Activated gamma-delta T cell treated with anti-CD3 and anti-CD28 coated beads, Interleukin-2, amount 50 U/mL, for 16 hours (primary cell): ENCODE data around the gene SMARCC2.
"Not testable (repeated sequence)": the region's sequence is repeated elsewhere in the genome, so short reads cannot be mapped to it uniquely, and the experiment has no call there.

Experiments
- DNase-seq: peaks from one replicate; pipeline ENCODE4 v3.0.0-alpha.2; 2020; ENCODE audit warnings: low read depth

SMARCC2 gene

GRCh38 chr12:56163533-56164344 is 25.5 kb downstream of the SMARCC2 start:
- DNase-seq, result no peak

- DNase-seq, result no peak
Measured at GRCh38 chr12:56162468-56163290, 26.6 kb downstream of the SMARCC2 start.

GRCh38 chr12:56161690-56162351 is 27.5 kb downstream of the SMARCC2 start:
- no peak for DNase-seq

- DNase-seq, result no peak
Measured at GRCh38 chr12:56160894-56161689, 28.2 kb downstream of the SMARCC2 start.

GRCh38 chr12:56160193-56160763 is 29.0 kb downstream of the SMARCC2 start:
- peak; percentile 47 for DNase-seq

GRCh38 chr12:56159482-56160192 is 29.6 kb downstream of the SMARCC2 start:
- DNase-seq, result no peak

GRCh38 chr12:56158926-56159461 is 30.3 kb downstream of the SMARCC2 start:
- DNase-seq, result no peak

GRCh38 chr12:56158029-56158925 is 31.0 kb downstream of the SMARCC2 start, which contains the start of gene MYL6:
MYL6 (plus strand) TSS chr12:56158359; CDS start chr12:56158402, 43 bp downstream.
- DNase-seq, result peak; percentile 86

- DNase-seq, result peak; percentile 22
Measured at GRCh38 chr12:56157201-56158028, 31.9 kb downstream of the SMARCC2 start.

GRCh38 chr12:56156464-56157200 is 32.7 kb downstream of the SMARCC2 start:
- not testable (repeated sequence) for DNase-seq

- DNase-seq, result no peak
Measured at GRCh38 chr12:56155256-56155845, 33.9 kb downstream of the SMARCC2 start.

GRCh38 chr12:56154818-56155217 is 34.5 kb downstream of the SMARCC2 start:
- DNase-seq, result no peak

GRCh38 chr12:56154246-56154771 is 35.0 kb downstream of the SMARCC2 start:
- no peak for DNase-seq

GRCh38 chr12:56153678-56154065 is 35.6 kb downstream of the SMARCC2 start:
- DNase-seq, result no peak

- no peak for DNase-seq
Measured at GRCh38 chr12:56152756-56153677, 36.3 kb downstream of the SMARCC2 start.
